SK-MEL-5 (cell line): ENCODE results near the gene AGPS. TPM values are rescaled to one million over a fixed set of nuclear protein-coding genes. Genes with fewer than 3 reads are reported as not detected.

ENCODE experiments used
- DNase-seq: peaks from one replicate; pipeline ENCODE4 v3.0.0-alpha.2; 2016; ENCODE audit warnings: low read depth, low spot score
- in situ Hi-C: cut with HindIII; loops from 2 replicates; pipeline ENCODE4 v1.10.0; 2016; ENCODE audit warnings: low sequenced_read_pairs, high pct_unique_total_duplicates, low pct_unique_long_range_greater_than_20kb
- total RNA-seq: library from RNA; depleted of rRNA; stranded (reverse); fragments of >200 nt; shearing (Covaris generic); gene quantifications from 2 replicates; pipeline ENCODE4 v1.2.3, GENCODE V29; 2014

The AGPS gene
- total RNA-seq, 1 experiment from 2014 or later = 66.6 TPM

DNA sequence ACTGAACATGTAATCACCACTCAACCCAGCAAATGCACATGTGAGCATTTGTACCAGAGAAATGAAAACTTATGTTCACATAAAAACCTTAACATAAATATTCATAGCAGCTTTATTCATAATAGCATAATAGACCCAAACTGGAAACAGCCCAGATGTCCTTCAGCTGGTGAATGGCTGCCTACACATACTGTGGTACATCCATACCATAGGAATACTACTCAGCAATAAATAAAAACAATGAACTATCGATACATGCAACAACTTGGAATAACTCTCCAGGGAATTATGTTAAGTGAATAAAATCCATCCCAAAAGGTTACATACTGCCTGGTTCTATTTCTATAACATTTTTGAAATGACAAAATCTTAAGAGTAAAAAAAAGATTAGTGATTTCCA lies 140.0 kb downstream of the AGPS start:
- in situ Hi-C loops = no loop called here

DNA sequence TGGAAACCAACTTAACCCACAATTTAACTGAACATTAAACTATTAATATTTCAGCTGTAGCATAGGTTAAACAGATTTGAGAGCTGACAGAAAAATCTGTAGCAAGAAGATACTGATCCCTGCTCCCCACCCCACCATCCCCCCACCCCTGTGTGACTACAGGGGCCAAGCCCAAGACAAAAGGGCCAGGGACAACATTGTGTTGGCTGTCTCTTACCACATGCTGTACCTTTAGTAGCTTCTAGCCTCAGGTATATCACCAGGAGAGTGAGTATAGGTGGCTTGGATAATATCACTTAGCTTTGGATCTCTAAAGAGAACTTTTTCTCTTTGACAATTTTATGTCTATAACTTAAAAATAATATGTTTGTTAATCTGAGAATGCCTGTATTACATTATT lies 140.7 kb downstream of the AGPS start:
- DNase-seq = no peak
- in situ Hi-C loops = no loop called here

More for the DNA sequence above, 140.0 kb downstream of the AGPS start:
- DNase-seq = no peak

DNA sequence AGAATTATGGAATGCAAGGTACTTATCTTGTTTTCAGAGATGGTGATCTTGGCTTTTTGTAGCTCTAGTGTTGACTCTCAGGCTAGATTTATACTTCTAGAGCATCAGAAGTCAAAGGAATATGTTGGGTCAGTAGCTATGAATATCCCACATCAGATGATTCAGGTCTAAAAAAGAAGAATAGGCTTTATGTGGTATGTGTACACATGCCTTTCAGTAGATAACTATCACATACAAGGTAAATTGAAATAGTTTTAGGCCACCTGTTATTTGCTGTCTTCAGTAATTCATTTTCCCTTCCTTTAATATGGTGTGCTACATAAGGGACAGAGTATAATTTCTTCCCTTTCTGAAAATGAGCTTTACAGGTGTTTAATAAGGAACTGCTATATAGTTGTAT lies 142.4 kb downstream of the AGPS start:
- in situ Hi-C loops = no loop called here

DNA sequence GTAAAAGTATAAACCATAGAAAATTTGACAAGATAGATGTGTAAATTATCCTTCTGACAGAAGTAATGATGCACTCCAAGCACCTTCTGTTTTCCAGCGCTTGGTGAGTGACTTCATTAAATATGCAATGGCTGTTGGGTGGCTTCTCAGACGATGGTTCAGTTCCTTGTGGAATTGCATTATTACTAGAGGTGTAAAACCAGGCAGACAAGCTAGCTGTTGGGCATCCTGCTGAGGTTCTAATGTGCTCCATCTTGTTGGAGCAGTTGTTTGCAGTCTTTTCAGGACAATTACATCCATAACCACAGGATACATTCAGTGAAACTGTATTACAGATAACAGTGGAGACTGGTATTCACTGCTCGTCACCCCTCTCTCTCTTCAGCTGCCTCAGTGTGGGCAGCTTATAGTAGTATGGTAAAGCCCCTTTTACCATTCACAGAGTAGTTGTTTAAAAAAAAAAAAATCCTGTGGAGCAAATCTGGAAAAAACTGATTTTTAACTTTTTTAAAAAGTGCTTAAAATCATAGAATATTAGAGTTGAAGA lies 143.5 kb downstream of the AGPS start:
- DNase-seq = no peak

More for the DNA sequence above, 142.4 kb downstream of the AGPS start:
- no peak for DNase-seq

DNA sequence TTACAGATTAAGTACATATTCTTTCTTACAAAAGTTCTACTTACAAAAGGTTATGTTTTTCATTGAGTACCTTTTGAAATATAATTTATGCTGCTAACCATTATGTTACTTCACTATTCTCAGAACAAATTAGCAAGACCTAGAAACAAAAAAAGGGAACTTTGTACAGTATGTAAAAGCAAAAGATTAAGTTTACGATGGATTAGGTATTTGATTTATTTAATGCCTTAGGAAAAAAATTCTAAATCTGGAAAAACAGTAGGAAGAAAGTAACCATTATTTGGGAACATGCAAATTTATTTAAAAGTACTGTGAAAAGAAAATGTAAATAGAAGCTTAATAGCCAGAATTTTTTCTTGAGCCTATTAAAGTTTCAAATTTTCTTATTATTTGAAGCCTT lies 144.6 kb downstream of the AGPS start:
- DNase-seq = no peak
- in situ Hi-C loops = no loop called here

More for the DNA sequence above, 143.5 kb downstream of the AGPS start:
- in situ Hi-C loops = no loop called here

DNA sequence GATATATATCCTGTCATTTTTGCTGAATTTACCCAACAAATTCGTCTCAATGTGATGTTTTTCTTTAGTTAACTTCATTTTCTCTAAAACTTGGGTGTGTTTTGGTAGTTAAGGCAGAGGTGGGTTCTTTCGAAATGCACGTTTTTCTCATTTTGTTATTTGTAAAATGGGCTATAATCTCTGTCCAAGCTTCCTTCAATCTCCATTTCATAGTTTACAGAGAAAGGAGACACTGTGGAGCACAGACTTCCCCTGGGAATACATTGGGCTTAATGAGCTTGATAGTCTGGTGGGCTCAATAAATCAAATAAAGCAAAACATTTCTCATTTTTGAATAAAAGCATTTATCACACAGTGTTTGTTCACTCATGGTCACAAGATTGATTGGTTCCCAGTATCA lies 145.1 kb downstream of the AGPS start:
- DNase-seq = no peak
- in situ Hi-C loops = no loop called here

DNA sequence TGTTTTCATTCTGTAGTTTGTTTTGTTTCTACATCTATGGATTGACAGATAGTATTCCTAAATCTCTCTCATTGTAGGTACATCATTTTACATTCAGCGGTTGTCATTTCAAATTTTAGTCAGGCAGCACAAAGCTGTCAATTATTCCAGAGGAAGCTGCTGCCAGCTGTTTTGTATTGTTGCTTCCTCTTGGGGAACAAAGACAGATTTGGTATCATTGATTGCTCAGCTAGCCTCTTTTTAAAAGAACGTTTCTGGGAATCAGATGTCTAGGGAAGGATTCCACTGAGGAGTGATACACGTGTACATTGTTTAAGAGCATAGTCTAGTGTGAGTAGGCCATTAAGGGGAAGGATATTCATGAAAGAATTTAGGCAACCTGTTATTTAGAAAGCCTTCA lies 145.8 kb downstream of the AGPS start:
- in situ Hi-C loops = no loop called here
- no peak for DNase-seq

DNA sequence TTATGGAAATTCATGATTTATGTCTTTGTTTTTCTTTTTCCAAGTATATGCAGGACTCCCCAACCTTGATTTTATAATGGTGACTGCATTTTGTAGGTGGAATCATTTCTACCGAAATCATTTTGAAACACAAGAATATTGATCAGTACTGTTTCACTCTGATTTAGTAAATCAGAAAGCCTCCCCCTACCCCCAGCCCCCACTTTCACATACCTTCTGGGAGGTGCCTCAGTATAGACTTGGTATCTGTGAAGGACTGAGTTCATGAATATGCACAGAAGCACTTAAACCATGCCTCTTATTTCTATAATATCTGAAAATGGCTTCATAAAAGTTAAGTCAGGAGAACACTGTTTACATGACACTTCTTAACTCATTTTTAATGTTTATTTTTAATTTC lies 147.7 kb downstream of the AGPS start:
- in situ Hi-C loops = no loop called here
- no peak for DNase-seq

DNA sequence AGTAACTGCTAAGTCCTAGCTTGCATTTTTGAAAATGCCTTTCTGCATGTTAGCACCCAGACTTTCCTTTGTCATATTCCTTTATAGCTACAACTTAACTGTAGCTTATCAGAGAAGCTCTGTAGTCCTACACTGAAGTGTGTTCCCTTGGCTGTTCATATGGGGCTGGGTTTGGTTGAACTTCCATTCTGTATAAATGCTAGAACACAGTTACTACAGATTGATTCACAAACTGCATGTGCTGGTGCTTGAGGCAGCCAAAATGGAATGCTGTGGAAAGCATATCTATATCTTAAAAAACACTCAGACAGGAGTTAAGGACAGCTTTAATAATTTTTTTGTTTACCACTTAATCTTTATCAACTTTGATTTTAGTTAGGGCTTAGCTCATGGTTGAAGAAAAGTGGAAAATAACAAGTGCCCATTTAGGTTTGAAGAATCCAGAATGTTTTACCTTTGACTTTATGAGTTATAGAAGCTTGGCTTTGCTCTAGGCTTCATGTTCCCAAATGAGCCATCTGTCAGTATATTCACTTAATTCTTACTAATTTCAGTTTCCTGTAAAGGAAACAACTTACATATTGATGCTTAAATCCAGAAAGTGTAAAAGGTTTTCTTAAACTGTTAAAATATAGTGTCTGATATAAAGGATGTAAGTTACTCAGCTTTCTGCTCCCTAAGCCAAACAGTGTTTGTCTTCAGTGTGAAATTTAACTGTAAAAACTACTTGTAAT lies 148.9 kb downstream of the AGPS start:
- DNase-seq = no peak
- in situ Hi-C loops = no loop called here

DNA sequence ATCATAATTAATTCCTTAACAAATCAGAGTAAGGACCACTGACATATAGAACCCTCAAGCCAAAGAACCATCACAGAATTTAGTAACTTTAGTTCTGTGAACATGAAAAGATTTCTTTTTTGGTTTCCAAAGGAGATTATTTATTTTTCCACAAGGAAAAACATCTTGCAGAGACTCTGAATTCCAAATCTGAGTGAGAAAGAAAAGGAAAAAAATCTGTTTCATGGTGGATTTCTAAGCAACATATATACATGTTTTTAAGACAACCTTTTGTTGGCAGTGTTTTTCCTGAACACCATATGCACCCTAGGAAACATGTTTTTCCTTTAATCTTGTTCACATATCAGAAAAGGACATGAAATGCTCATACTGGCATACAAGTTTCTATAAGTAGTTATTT lies 149.8 kb downstream of the AGPS start:
- in situ Hi-C loops = no loop called here

DNA sequence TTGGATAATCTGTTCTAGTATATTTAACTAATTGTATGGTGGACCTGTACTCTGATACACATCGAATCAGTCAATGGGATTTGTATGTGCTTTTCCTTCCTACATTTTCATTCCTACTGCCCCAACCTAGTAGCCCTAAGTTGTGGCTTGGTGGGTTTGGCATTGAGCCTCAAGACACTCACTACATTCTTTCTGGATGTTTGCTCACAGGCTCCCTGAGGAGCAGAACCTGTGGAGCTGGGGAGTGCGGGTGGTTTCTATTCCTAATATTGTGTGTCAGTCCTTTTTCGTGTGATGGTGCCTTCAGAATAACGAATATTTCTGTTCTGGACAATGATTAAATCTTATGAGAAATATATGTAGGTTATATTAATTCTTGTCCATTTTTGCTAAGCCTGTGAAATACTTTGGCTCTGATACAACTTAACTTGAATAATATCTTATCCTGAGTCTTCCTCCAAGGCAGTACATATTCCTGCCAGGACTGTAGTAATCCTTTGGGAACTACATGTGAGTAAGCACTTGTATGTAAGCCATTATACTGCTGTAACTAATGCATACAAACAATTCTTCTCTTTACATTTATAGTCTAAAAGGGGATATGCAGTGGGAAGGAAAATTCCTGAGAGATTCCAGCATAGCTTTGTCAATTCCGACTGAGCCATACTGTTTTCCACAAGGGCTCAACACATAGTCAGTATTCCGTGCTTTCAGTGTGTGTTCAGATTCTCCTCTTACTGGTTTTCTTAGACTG lies 150.6 kb downstream of the AGPS start:
- in situ Hi-C loops = no loop called here
- DNase-seq = peak; percentile 81

More for the DNA sequence above, 149.8 kb downstream of the AGPS start:
- no peak for DNase-seq

DNA sequence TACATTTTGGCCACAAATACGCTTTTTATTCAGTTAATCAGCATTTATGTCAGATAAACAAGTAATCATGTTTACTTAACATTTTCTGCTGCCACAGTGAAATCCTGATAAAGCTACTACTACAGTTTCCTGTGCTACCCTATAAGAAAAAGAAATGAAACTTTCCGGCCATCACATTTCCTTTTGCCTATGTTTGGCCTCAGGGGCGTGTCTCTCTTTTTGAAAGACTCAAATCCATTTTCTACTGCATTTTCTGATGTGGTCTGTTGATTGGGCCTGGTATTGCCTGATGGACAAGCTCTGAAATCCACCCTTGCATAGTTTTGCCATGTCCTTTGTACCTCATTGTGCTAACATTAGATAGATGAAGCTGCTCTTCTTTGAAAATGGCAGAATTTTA lies 152.6 kb downstream of the AGPS start:
- in situ Hi-C loops = no loop called here
- DNase-seq = no peak

DNA sequence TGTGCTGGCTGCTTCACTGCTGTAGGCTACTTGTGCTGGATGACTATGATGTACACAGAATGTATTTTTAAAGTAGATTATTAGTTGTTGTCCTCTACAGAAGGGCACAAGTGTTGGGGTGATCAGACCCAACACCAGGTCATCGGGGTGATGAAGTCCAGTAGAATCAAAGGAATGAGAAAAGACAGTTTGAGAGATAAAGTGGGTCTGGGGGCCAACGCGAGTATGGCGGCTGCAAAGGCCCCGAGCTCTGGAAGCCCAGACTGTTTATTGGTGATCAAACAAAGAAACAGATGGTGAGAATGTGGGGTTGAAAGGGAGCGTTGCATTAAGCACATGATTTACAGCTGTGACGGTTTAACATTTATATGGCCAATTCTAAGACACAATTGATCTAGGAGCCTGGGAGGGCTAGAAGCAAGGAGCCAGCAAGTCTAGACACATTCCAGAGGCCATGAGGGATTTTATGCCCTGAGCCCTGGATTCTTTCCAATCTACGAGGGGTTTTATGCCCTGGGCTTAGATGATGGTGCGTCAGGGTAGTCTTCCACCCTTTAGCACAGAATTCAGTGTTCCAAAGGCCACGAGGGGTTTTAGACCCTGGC lies 153.5 kb downstream of the AGPS start:
- no peak for DNase-seq
- in situ Hi-C loops = no loop called here

DNA sequence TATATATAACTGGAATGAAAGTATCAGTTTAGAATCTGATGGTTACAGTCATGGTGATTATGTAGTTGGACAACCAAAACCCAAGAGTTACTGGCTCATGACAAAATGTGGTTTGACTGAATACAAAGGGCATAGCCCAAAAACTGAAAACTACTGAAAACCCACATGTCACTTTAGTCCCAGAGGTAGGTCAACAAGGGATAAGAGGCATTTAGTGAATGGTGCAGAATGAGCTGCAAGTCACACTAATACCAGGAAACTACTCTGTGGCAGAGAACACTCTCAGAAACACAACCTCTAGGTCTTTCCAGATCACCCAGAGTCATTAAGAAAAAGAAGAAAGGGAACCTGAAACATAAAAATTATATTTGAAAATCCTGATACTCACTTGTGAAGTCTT lies 154.5 kb downstream of the AGPS start:
- in situ Hi-C loops = no loop called here
- DNase-seq = no peak

DNA sequence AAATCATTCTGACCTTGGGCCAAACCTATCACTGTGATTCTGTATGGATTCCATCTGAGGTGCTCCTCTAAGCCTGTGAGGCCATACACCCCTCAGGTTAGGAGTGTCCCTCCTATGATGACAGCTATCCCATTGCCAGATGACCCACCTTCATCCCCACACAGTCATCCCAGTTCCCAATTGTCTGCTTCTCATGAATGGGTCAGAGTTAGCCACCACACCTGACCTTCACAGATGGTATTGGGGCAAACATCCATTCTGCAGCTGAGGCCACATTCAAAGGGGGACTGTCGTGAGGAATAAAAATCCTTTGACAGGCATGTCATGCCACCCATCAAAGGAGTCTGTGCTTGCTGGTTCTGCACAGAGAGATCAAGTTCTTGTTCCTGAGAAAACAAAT lies 155.2 kb downstream of the AGPS start:
- in situ Hi-C loops = no loop called here
- no peak for DNase-seq

DNA sequence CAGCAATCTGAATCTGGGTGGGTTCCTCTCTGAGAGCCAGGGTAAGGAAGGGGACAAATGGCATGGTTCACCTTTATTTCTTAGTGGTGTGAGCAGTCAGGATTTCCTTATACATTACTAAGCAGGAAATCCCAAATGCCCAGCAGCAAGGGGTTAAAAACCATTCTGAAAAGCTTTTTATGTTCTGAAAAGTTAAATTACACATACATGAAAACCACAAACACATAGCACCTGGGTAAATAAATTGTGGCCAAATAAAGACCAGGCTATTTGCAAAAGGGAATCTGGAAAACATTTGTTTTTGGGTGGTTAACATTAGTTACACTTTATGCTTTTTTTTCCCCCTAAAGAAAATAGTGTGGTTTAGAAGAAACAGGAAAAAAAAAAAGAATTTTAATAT lies 156.1 kb downstream of the AGPS start:
- in situ Hi-C loops = no loop called here
- no peak for DNase-seq

DNA sequence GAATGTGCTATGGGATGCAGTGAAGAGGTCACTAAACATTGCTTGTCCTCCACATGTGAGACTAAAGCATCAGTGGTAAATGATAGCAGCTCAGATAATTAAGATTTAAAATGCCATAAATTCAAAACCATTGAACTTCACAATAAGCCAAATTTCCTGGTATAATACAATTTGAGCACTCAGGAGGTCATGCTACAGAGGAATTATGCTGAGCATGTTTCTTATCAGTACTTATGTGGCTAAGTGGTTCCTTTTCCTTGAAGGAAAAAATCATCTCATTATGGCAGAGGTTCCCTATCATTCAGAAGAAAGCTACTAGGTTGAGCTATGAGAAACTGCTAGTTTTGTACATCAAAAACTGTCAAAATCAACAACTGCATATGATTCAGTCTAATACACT lies 156.6 kb downstream of the AGPS start:
- DNase-seq = no peak
- in situ Hi-C loops = no loop called here
